IPS-NIHi7 (cell line): ENCODE measurements around the gene SIPA1.

Source experiments
- DNase-seq: peaks from one replicate; pipeline ENCODE4 v3.0.0; 2012; ENCODE audit warnings: mixed read lengths; ENCODE audit errors: extremely low spot score

The SIPA1 gene, protein sequence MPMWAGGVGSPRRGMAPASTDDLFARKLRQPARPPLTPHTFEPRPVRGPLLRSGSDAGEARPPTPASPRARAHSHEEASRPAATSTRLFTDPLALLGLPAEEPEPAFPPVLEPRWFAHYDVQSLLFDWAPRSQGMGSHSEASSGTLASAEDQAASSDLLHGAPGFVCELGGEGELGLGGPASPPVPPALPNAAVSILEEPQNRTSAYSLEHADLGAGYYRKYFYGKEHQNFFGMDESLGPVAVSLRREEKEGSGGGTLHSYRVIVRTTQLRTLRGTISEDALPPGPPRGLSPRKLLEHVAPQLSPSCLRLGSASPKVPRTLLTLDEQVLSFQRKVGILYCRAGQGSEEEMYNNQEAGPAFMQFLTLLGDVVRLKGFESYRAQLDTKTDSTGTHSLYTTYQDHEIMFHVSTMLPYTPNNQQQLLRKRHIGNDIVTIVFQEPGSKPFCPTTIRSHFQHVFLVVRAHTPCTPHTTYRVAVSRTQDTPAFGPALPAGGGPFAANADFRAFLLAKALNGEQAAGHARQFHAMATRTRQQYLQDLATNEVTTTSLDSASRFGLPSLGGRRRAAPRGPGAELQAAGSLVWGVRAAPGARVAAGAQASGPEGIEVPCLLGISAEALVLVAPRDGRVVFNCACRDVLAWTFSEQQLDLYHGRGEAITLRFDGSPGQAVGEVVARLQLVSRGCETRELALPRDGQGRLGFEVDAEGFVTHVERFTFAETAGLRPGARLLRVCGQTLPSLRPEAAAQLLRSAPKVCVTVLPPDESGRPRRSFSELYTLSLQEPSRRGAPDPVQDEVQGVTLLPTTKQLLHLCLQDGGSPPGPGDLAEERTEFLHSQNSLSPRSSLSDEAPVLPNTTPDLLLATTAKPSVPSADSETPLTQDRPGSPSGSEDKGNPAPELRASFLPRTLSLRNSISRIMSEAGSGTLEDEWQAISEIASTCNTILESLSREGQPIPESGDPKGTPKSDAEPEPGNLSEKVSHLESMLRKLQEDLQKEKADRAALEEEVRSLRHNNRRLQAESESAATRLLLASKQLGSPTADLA

DNA sequence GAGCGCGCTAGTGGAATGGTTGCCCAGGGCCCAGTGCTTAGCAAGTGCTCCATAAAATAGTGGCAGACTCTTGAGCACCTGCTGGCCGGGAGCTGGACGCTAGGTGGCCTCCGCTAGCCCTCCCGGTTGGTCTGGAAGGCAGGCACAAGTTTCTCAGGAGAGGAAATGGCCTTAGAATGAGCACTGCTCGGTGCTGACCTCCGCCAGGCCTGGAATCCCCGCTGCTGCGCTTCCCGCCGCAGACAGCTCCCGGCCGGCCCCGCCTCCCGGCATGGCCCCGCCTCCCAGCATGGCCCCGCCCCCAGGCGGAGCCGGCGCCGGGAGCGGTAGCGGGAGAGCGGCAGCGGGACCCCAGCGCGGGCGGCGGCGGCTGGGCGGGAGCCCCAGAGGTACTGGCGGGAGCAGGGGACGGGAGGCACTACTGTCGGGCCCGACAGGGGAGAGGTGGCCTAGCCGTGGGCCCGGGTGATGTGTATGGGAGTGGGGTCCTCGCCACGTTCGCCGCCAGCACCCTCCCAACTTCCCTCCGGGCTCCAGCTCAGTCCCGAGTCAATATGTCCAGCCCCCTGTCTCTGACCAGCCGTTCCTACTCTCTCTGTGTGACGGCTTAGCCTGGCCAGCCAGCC lies at the start of gene SIPA1:
TSS of gene SIPA1 (plus strand) at position 308 of the 626 bp plus-strand sequence. CDS start 2,821 bp downstream, outside the sequence.
- DNase-seq, result peak; percentile 94

DNA sequence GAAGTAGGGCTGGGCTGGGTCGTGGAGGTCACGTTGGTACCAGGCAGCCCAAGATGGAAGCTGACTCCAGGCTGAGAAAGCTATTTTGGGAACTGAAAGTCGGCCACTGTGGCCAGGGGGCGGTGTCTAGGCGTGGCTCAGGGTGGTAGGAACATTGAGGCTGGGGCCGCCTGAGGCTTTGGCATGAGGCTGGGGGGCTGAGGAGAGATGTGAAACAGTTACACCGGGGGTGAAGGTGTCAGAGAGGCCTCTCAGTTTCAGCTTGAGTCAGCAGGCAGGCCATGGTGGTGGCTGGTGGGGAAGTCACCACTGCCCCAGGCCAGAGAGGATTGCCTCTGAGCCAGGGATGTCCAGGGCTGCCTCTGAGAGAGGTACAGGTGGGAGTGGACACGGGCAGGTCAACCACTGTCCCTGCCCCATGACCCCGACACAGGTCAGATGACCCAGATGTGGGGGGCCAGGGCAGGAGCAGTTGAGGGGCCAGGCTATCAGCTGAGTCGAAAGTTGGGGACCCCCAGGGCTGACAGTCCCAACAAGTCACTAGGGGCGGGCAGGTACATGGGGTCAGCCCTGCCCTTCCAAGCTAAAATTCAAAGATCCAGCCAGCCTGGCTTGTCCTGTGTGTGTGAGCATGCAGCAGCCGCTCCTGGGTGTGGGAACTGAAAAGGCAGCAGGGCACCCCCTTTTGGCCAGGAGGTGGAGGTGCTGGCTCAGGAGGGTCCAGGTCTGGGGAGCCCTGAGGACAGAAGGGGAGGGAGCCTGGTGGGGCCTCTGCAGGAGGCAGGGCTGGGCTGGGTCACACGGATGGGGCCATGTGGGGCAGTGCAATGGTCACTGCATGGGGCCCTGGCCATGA lies 49.5 kb upstream of the SIPA1 start:
- DNase-seq, result peak; percentile 87

DNA sequence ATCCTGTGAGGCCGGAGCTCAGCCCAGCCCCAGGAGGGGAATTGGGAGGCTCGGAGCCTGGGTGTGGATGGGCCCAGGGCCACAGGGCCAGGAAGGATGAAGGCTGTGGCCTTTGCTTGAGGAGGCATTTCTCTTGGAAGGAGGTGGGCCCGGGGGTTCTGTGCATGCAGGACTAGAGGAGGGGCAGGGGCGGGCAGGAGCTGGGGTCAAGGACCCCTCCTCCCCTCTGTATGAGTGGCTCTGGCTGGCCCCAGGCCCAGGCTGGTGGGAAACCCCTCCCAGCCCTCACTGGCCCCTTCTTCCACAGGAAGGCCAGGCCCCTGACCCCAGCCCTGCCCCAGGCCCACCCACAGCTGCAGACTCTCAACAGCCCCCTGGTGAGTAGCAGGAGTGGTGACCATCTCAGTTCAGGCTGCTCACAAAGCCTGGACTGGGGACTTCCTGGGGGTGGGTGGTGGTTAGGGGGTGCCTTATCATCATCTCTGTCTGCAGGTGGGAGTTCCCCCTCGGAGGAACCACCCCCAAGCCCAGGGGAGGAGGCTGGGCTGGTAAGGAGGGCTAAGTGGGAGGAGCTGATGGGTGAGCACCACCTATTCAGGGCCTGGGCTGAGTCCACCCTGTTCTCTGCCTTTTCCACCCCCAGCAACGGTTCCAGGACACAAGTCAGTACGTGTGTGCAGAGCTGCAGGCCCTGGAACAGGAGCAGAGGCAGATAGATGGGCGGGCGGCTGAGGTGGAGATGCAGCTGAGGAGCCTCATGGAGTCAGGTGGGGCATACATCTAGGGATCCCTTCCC lies 48.3 kb upstream of the SIPA1 start:
- DNase-seq, result no peak

DNA sequence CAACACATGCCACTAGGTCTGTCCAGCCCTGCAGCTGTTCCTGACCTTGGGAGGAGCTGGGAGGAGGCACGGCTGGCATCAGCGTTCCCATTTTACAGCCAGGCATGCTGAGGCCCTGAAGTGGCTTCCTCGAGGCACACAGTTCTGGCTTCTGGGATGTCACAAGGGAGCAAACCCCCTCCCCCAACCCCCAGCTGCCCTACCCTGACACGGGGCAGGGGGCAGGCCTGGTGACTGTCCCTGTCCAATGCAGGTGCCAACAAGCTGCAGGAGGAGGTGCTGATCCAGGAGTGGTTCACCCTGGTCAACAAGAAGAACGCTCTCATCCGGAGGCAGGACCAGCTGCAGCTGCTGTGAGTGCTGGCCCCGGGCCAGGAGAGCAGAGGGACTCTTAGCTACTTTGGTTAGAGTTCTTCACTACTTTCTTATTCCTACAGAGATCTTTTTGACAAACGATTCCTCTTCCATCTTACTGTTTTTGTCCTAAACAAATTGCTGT lies 47.6 kb upstream of the SIPA1 start:
- no peak for DNase-seq

DNA sequence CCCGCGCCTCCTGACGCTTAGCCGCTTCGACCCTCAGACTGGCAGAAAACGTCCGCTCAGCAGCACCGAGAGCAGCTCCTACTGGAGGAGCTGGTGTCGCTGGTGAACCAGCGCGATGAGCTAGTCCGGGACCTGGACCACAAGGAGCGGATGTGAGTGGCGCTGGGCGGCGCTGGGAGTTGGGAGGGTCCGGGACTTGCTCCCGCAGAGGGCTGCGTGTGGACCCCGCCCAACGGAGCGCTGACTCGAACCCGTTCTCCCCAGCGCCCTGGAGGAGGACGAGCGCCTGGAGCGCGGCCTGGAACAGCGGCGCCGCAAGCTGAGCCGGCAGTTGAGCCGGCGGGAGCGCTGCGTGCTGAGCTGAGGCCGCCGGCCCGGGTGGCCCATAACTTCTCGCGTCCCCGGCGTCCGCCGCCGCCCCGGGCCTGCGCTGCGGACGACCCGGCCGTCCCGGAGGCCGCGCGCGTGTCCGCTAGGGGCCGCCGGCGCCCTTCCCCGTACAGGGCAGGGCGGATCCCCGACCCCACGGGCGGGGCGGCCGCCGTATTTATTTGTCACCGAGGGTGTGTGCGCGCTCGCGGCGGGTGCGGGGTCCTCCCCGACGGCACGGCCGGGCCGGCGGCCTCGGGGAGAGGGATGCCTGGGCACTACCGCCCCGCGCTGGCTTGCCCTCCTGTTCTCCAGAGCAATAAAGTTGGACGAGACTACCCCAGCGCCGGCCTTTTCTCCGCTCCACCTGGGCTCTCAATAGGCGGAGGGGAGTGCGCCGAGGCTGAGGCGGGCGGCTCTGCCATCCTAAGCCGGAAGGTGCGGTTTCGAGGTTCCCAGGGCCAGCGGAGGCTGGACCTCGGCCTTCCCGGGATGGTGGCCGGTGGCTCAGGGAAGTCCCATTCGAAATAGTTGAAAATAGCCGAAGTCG lies 45.7 kb upstream of the SIPA1 start:
- peak; percentile 79 for DNase-seq

DNA sequence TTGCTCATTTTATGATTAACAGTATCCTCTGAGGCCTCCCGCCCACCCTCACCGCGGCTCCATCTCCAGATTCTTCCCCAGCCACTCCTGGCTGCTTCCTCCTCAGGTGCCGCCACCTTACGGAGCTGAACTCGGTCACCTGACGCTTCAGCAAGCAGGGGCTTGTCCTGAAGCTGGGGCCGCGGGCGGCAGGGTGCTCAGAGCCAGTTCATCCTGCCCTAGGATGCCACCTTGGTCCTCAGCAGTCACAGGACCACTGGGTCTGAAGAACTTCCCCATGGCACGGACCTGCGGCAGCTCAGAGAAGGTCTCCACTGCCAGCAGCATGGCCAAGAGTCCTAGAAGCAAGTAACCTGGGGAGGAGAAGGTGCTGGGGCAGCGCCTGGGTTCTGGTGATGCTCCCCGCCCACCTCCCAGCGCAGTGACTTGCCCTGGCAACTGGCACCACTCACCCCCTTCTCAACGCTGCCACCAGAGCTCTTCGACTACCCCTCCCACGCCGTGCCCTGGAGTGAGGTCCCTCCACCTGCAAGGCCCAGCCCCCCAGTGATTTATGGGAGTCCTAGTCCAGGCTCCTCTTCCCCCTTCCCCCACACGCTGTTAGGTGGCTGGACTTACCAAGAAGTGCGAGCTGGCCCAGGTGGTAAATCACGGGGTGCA lies 44.9 kb upstream of the SIPA1 start:
- no peak for DNase-seq

DNA sequence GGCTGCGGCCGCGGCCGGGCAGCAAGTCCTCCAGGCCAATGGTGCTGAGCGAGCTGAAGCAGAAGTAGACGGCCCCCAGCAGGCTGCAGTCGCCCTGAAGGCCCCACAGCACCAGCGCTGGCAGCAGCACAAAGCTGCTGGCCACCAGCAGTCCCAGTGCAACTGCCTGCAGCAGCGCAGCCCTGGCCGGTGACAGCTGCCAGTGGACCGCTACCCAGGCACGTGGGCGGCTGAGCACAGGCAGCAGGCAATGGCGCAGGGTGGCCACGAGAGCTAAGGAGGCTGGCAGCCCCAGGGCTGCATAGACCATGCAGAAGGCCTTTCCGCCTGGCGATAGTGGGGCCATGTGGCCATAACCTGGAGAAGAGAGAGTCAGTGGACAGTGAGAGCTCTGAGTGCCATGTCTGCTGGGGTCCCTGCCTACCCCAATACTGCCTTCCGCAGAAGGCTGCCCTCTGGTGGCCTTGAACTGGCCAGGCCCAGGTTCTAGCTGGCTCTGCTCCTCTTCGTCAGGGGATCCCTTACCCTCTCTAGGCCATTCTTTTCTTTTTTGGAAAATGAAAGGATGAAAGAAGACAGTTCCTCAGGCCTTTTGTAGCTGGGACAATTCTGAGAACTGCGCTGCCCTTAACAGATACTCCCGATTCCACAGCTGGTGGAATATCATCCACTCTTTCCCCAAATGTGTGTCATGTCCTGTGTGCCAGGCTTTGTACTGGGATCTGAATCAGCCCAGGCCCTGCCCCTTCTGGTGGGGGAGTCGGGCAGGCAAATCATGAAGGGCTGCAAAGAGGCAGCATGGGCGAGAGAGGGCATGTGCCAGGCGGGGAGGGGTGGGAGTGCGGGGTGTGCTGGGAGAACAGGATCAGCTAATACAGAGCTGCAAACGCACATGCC lies 44.1 kb upstream of the SIPA1 start:
- peak; percentile 78 for DNase-seq

GRCh38 chr11:65595131-65595530 lies 42.8 kb upstream of the SIPA1 start:
- DNase-seq, result no peak

- DNase-seq, result no peak
These were observed 42.2 kb upstream of the SIPA1 start, which contains the start of gene KCNK7 for GRCh38 chr11:65595543-65596281. Gene KCNK7, minus strand, starts transcription at chr11:65595800. Its CDS starts 28 bp downstream, at chr11:65595772.

GRCh38 chr11:65596520-65596919 lies 41.4 kb upstream of the SIPA1 start:
- no peak for DNase-seq

DNA sequence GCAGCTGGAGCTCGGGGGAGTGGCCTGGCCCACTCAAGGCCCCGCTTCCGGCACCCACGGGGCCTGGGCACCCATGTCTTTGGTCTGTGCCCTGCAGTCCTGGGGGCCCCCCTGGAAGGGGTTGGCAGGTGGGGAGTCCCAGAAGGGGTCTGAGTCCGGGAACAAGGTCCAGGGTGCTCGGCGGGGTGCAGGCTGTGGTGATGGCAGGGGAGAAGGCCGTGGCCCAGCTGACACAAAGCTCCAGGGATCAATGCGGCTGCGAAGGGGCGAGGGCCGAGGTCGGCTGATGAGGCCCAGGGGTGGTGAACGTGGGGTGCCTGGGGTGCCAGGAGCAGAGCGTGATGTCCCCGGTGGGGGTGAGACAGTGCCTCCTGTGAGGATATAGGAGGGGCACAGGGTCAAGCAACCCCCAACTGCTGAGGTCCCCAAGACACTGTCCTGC lies 39.6 kb upstream of the SIPA1 start:
- DNase-seq, result no peak

GRCh38 chr11:65599216-65599954 lies 38.5 kb upstream of the SIPA1 start:
- DNase-seq, result no peak

GRCh38 chr11:65599955-65600246 lies 38.0 kb upstream of the SIPA1 start:
- DNase-seq, result no peak

GRCh38 chr11:65604258-65604657 lies 33.6 kb upstream of the SIPA1 start:
- no peak for DNase-seq

- peak; percentile 99 for DNase-seq
These were observed 30.9 kb upstream of the SIPA1 start for GRCh38 chr11:65606876-65607613.
